HEK293 (cell line): ENCODE results near the gene HIVEP2.

ENCODE experiments used
- CTCF ChIA-PET: fragments of 350-600 bp; formaldehyde crosslinking; extraction: SDS; loops from one replicate; lab custom pipeline; 2021; ENCODE audit warnings: antibody characterized with exemption; lab: Yijun Ruan, JAX
- POLR2A ChIA-PET: fragments of 300-600 bp; formaldehyde crosslinking; extraction: SDS; loops from one replicate; lab custom pipeline; 2020; ENCODE audit warnings: antibody characterized with exemption, inconsistent platforms; lab: Yijun Ruan, JAX
- H3K27ac ChIP-seq: fragments of 200-500 bp; sonication (Bioruptor generic); 2 replicates; pipeline ENCODE4 v1.5.1; 2014; ENCODE audit warnings: low read depth, low read length, control low read depth, inconsistent platforms; ENCODE audit errors: extremely low read depth
- H3K36me3 ChIP-seq, 2 experiments: fragments of 200-500 bp in 1 of 2; sonication (Bioruptor generic) in 1 of 2; 1 replicate in 1 of 2; 2 replicates in 1 of 2; pipeline ENCODE4 v1.5.1; 2014 to 2017; ENCODE audit warnings: inconsistent platforms in 2 of 2, low read length in 2 of 2; ENCODE audit not compliant: control insufficient read depth in 2 of 2, insufficient read depth in 1 of 2
- H3K4me1 ChIP-seq: fragments of 200-500 bp; sonication (Bioruptor generic); 2 replicates; pipeline ENCODE4 v1.5.1; 2014; ENCODE audit warnings: mild to moderate bottlenecking, low read length, inconsistent platforms; ENCODE audit not compliant: control insufficient read depth, insufficient read depth
- H3K4me3 ChIP-seq: 2 replicates; pipeline ENCODE4 v1.5.1; 2011; ENCODE audit warnings: low read depth, mild to moderate bottlenecking, control low read depth, low read length, moderate library complexity
- H3K9me3 ChIP-seq: fragments of 200-500 bp; sonication (Bioruptor generic); 2 replicates; pipeline ENCODE4 v1.5.1; 2014; ENCODE audit warnings: low read depth, low read length, inconsistent platforms; ENCODE audit not compliant: control insufficient read depth, insufficient read depth
- IKZF3 ChIP-seq: fragments of 450-650 bp; IDR thresholded peaks from 2 replicates; pipeline ENCODE4 v1.5.0; 2018; ENCODE audit warnings: missing biosample characterization, mild to moderate bottlenecking, missing genetic modification characterization, moderate library complexity
- PBX3 ChIP-seq: sonication (generic); formaldehyde crosslinking; IDR thresholded peaks from 2 replicates; pipeline ENCODE4 v1.8.1; 2022; ENCODE audit warnings: mild to moderate bottlenecking, moderate library complexity, missing genetic modification reagents
- SALL2 ChIP-seq: fragments of 450-650 bp; formaldehyde crosslinking; IDR thresholded peaks from 2 replicates; pipeline ENCODE4 v1.5.0; 2017; ENCODE audit warnings: missing biosample characterization, mild to moderate bottlenecking, missing genetic modification characterization, borderline replicate concordance
- ZIC2 ChIP-seq: fragments of 450-650 bp; formaldehyde crosslinking; IDR thresholded peaks from 2 replicates; pipeline ENCODE4 v1.5.1; 2016; ENCODE audit warnings: missing biosample characterization, missing genetic modification characterization
- ZNF157 ChIP-seq: fragments of 450-650 bp; formaldehyde crosslinking; IDR thresholded peaks from 2 replicates; pipeline ENCODE4 v1.5.1; 2016; ENCODE audit warnings: missing biosample characterization, missing genetic modification characterization
- ZNF18 ChIP-seq: fragments of 450-650 bp; formaldehyde crosslinking; IDR thresholded peaks from 2 replicates; pipeline ENCODE4 v1.5.1; 2016; ENCODE audit warnings: missing biosample characterization, missing genetic modification characterization
- ZNF214 ChIP-seq: fragments of 450-650 bp; formaldehyde crosslinking; IDR thresholded peaks from 2 replicates; pipeline ENCODE4 v1.5.1; 2017; ENCODE audit warnings: missing biosample characterization, mild to moderate bottlenecking, missing genetic modification characterization, borderline replicate concordance
- ZNF660 ChIP-seq: fragments of 450-650 bp; IDR thresholded peaks from 2 replicates; pipeline ENCODE4 v1.5.1; 2018; ENCODE audit warnings: missing biosample characterization, mild to moderate bottlenecking, missing genetic modification characterization
- TF ChIP-seq, protein P1 (sequence below): fragments of 450-650 bp; formaldehyde crosslinking; IDR thresholded peaks from 2 replicates; pipeline ENCODE4 v1.5.1; 2016; ENCODE audit warnings: missing biosample characterization, missing genetic modification characterization
- TF ChIP-seq, protein P2 (sequence below): fragments of 450-650 bp; formaldehyde crosslinking; IDR thresholded peaks from 2 replicates; pipeline ENCODE4 v1.5.1; 2016; ENCODE audit warnings: missing biosample characterization, missing genetic modification characterization
- TF ChIP-seq, protein P3 (sequence below): fragments of 450-650 bp; formaldehyde crosslinking; IDR thresholded peaks from 2 replicates; pipeline ENCODE4 v1.5.1; 2016; ENCODE audit warnings: missing biosample characterization, missing genetic modification characterization

Gene HIVEP2

DNA sequence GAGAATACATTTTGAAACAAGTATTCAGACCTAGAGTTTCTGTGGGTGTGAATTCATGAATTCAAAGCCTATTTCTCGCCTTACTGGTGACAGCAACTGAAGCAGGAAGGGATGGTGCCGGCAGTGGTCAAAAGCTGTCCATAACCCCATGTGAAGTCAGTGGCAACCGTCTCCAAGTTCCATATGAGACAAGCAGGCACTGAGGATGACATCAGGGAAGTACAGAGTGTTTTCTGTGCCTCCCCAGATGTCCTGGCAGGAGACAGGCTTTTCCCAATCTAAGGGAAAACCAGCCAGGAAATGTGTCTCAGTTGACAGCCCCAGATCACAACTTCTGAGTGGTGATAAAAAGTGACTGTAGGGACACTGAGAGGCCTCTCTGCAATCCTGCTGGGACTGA is 66.6 kb downstream of the HIVEP2 start (continued):
- TF ChIP-seq PBX3 (CRISPR knock-in tag) = no peak
- no peak for TF ChIP-seq ZNF18 (tag by site-specific recombination)

DNA sequence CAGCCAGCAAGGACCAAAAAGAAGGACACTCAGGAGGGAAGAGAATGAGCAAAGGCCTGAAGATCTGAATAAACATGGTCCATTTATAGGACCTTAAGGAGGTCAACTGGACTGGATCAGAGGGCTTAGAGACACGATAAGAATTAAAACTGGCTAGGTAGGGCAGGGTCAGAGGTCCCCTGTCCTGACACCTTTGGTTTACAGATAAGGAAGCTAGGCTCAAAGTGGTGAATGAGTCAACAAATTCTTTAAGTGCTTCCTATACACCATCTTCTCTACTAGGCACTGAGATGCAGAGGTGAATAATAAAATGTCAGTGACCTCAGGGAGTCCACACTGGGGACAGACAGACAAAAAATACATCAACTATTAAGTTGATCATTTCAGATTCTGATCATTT is 70.3 kb downstream of the HIVEP2 start:
- Histone ChIP-seq H3K4me3 (no peak overlapping the region), H3K36me3 (no peaks in the 10 kb centered on the region), H3K4me1 (peaks cover 12% of the 10 kb centered on the region), H3K9me3 (no peaks in the 10 kb centered on the region), H3K27ac (no peak overlapping the region)
- POLR2A ChIA-PET = no interaction called here
- TF ChIP-seq, protein P1, sequence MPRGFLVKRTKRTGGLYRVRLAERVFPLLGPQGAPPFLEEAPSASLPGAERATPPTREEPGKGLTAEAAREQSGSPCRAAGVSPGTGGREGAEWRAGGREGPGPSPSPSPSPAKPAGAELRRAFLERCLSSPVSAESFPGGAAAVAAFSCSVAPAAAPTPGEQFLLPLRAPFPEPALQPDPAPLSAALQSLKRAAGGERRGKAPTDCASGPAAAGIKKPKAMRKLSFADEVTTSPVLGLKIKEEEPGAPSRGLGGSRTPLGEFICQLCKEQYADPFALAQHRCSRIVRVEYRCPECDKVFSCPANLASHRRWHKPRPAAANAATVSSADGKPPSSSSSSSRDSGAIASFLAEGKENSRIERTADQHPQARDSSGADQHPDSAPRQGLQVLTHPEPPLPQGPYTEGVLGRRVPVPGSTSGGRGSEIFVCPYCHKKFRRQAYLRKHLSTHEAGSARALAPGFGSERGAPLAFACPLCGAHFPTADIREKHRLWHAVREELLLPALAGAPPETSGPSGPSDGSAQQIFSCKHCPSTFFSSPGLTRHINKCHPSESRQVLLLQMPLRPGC (tag by site-specific recombination) = no peak
- TF ChIP-seq, protein P2, sequence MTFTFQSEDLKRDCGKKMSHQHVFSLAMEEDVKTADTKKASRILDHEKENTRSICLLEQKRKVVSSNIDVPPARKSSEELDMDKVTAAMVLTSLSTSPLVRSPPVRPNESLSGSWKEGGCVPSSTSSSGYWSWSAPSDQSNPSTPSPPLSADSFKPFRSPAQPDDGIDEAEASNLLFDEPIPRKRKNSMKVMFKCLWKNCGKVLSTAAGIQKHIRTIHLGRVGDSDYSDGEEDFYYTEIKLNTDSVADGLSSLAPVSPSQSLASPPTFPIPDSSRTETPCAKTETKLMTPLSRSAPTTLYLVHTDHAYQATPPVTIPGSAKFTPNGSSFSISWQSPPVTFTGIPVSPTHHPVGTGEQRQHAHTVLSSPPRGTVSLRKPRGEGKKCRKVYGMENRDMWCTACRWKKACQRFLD (tag by site-specific recombination) = no peak
- CTCF ChIA-PET = interaction anchor here (1.0 kb wide), 1 partner anchor 182 kb away, joined by 4 read pairs; no protein-coding TSS in a partner anchor

DNA sequence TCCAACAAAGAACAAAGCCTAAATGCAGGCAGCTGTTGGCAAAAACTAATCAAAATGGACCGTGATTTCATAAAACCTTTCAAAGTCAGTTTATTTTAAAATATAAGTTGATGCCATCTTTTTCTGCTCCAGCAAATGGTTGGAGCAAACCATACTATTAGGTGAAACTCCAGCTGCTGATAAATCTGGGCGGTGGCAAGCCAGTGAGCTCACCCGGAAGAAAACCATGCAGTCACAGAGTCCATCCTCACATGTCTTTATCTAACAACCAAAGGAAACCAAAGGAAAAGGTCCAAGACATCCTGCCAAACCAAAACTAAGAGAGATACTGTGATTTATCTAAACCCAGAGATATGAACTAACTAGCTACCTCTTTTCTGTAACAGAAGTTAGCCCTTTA is 72.6 kb downstream of the HIVEP2 start:
- no peaks in the 10 kb centered on the region for H3K9me3 ChIP-seq
- TF ChIP-seq SALL2 (tag by site-specific recombination) = no peak
- TF ChIP-seq, protein P3, sequence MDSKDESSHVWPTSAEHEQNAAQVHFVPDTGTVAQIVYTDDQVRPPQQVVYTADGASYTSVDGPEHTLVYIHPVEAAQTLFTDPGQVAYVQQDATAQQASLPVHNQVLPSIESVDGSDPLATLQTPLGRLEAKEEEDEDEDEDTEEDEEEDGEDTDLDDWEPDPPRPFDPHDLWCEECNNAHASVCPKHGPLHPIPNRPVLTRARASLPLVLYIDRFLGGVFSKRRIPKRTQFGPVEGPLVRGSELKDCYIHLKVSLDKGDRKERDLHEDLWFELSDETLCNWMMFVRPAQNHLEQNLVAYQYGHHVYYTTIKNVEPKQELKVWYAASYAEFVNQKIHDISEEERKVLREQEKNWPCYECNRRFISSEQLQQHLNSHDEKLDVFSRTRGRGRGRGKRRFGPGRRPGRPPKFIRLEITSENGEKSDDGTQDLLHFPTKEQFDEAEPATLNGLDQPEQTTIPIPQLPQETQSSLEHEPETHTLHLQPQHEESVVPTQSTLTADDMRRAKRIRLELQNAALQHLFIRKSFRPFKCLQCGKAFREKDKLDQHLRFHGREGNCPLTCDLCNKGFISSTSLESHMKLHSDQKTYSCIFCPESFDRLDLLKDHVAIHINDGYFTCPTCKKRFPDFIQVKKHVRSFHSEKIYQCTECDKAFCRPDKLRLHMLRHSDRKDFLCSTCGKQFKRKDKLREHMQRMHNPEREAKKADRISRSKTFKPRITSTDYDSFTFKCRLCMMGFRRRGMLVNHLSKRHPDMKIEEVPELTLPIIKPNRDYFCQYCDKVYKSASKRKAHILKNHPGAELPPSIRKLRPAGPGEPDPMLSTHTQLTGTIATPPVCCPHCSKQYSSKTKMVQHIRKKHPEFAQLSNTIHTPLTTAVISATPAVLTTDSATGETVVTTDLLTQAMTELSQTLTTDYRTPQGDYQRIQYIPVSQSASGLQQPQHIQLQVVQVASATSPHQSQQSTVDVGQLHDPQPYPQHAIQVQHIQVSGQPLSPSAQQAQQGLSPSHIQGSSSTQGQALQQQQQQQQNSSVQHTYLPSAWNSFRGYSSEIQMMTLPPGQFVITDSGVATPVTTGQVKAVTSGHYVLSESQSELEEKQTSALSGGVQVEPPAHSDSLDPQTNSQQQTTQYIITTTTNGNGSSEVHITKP (tag by site-specific recombination) = peak; percentile 45
- peaks cover 29% of the 10 kb centered on the region for H3K4me1 ChIP-seq
- H3K27ac ChIP-seq = no peak overlapping the region
- CTCF ChIA-PET = interaction anchor here (0.9 kb wide), 1 partner anchor 19 kb away, joined by 3 read pairs; no protein-coding TSS in a partner anchor
- no peaks in the 10 kb centered on the region for H3K36me3 ChIP-seq
- POLR2A ChIA-PET = interaction anchor here (1.0 to 1.2 kb wide), 4 partner anchors 10 to 19 kb away, joined by 3 read pairs; no protein-coding TSS in a partner anchor
- H3K4me3 ChIP-seq = no peak overlapping the region

DNA sequence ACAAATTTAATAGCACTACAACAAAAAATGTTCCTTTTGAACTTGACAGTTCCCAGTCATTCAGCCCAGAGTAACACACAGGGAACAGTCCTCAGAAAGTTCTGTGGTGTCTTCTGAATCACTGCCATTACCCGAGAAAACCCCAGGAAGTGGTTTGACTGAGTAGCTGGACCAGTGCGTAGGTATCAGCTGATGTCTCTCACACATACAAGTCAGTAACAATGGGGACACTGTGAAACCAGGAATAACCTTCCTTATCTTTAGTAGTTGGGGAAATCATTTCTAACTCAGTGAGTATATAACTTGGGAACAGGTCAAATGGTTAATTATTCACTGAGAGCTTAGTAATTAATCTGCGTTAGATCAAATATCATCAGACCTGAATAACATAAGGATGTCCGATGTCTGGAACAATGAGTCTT is 73.1 kb downstream of the HIVEP2 start:
- POLR2A ChIA-PET = interaction anchor here (1.0 to 1.2 kb wide), 4 partner anchors 10 to 20 kb away, joined by 3 read pairs; no protein-coding TSS in a partner anchor
- Histone ChIP-seq H3K4me1 (peaks cover 33% of the 10 kb centered on the region), H3K9me3 (no peaks in the 10 kb centered on the region), H3K4me3 (no peak overlapping the region), H3K27ac (no peak overlapping the region), H3K36me3 (no peaks in the 10 kb centered on the region)
- CTCF ChIA-PET = interaction anchor here (0.9 kb wide), 1 partner anchor 19 kb away, joined by 3 read pairs; no protein-coding TSS in a partner anchor
- TF ChIP-seq ZNF660 (tag by site-specific recombination) = peak; percentile 47; the same call in 1 of the 2 replicates
- no peak for TF ChIP-seq ZNF214 (tag by site-specific recombination)
- TF ChIP-seq ZIC2 = no peak
- TF ChIP-seq ZNF157 = no peak
- peak; percentile 19; the same call in 1 of the 2 replicates for TF ChIP-seq IKZF3 (tag by site-specific recombination)
